ENCODE data around the gene PPIL4.

The PPIL4 gene

GRCh38 chr6:149541139-149541538 lies 4.7 kb downstream of the PPIL4 start:
- Histone ChIP-seq H3K4me3 (ENCODE audit: low read length) (no peak overlapping the region), H2AFZ (ENCODE audit: low read length) (no peak overlapping the region), H3K27me3 (replicated peaks; ENCODE audit: insufficient read depth, low read length) (no peaks in the 10 kb centered on the region), H3F3A (ENCODE audit: insufficient read depth, low read length) (no peaks in the 10 kb centered on the region; the same call in 1 of the 2 replicates), H3K9me3 (replicated peaks; ENCODE audit: insufficient read depth, low read length) (no peaks in the 10 kb centered on the region), H3K9me2 (replicated peaks; ENCODE audit: insufficient read depth, low read length) (no peaks in the 10 kb centered on the region), H3K79me2 (ENCODE audit: low read length) (peaks cover 35% of the 10 kb centered on the region), H3K9ac (ENCODE audit: low read length) (no peak overlapping the region), H3K4me1 (ENCODE audit: low read length) (no peaks in the 10 kb centered on the region), H4K20me1 (ENCODE audit: insufficient read depth, low read length) (no peaks in the 10 kb centered on the region), H3K4me2 (ENCODE audit: low read depth, low read length) (no peak overlapping the region), H3K36me3 (replicated peaks; ENCODE audit: insufficient read depth, low read length) (no peaks in the 10 kb centered on the region), H3K27ac (ENCODE audit: low read length) (no peak overlapping the region)
- no peak for DNase-seq
- TF ChIP-seq, protein P1, sequence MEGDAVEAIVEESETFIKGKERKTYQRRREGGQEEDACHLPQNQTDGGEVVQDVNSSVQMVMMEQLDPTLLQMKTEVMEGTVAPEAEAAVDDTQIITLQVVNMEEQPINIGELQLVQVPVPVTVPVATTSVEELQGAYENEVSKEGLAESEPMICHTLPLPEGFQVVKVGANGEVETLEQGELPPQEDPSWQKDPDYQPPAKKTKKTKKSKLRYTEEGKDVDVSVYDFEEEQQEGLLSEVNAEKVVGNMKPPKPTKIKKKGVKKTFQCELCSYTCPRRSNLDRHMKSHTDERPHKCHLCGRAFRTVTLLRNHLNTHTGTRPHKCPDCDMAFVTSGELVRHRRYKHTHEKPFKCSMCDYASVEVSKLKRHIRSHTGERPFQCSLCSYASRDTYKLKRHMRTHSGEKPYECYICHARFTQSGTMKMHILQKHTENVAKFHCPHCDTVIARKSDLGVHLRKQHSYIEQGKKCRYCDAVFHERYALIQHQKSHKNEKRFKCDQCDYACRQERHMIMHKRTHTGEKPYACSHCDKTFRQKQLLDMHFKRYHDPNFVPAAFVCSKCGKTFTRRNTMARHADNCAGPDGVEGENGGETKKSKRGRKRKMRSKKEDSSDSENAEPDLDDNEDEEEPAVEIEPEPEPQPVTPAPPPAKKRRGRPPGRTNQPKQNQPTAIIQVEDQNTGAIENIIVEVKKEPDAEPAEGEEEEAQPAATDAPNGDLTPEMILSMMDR (IDR thresholded peaks at IDR 0.05; ENCODE audit: low read length), result no peak
- TF ChIP-seq EZH2 (optimal IDR thresholded peaks at IDR 0.05; ENCODE audit: low read depth, low read length) (no peak), EZH2phosphoT487 (IDR thresholded peaks at IDR 0.05; ENCODE audit: low read length) (no peak)

- Histone ChIP-seq H3K4me3 (ENCODE audit: low read length) (no peak overlapping the region), H3K9me2 (replicated peaks; ENCODE audit: insufficient read depth, low read length) (no peaks in the 10 kb centered on the region), H4K20me1 (ENCODE audit: insufficient read depth, low read length) (no peaks in the 10 kb centered on the region), H2AFZ (ENCODE audit: low read length) (no peak overlapping the region), H3K4me2 (ENCODE audit: low read depth, low read length) (no peak overlapping the region), H3K36me3 (replicated peaks; ENCODE audit: insufficient read depth, low read length) (no peaks in the 10 kb centered on the region), H3K9me3 (replicated peaks; ENCODE audit: insufficient read depth, low read length) (no peaks in the 10 kb centered on the region), H3K27me3 (replicated peaks; ENCODE audit: insufficient read depth, low read length) (no peaks in the 10 kb centered on the region), H3K4me1 (ENCODE audit: low read length) (no peaks in the 10 kb centered on the region), H3K27ac (ENCODE audit: low read length) (no peak overlapping the region), H3F3A (ENCODE audit: insufficient read depth, low read length) (no peaks in the 10 kb centered on the region), H3K79me2 (ENCODE audit: low read length) (no peaks in the 10 kb centered on the region), H3K9ac (ENCODE audit: low read length) (no peak overlapping the region)
- no peak for DNase-seq
- no peak for TF ChIP-seq EZH2 (optimal IDR thresholded peaks at IDR 0.05; ENCODE audit: low read depth, low read length)
- TF ChIP-seq, protein P1 (IDR thresholded peaks at IDR 0.05; ENCODE audit: low read length), result no peak
- no peak for TF ChIP-seq EZH2phosphoT487 (IDR thresholded peaks at IDR 0.05; ENCODE audit: low read length)
Measured at GRCh38 chr6:149534742-149535141, 11.1 kb downstream of the PPIL4 start.

- Histone ChIP-seq H3F3A (ENCODE audit: insufficient read depth, low read length) (no peaks in the 10 kb centered on the region), H2AFZ (ENCODE audit: low read length) (no peak overlapping the region), H3K79me2 (ENCODE audit: low read length) (no peaks in the 10 kb centered on the region), H3K27me3 (replicated peaks; ENCODE audit: insufficient read depth, low read length) (no peaks in the 10 kb centered on the region), H3K4me1 (ENCODE audit: low read length) (no peaks in the 10 kb centered on the region), H3K4me2 (ENCODE audit: low read depth, low read length) (no peak overlapping the region), H3K9me2 (replicated peaks; ENCODE audit: insufficient read depth, low read length) (no peaks in the 10 kb centered on the region), H4K20me1 (ENCODE audit: insufficient read depth, low read length) (no peaks in the 10 kb centered on the region), H3K9ac (ENCODE audit: low read length) (no peak overlapping the region), H3K27ac (ENCODE audit: low read length) (no peak overlapping the region), H3K4me3 (ENCODE audit: low read length) (no peak overlapping the region), H3K9me3 (replicated peaks; ENCODE audit: insufficient read depth, low read length) (no peaks in the 10 kb centered on the region), H3K36me3 (replicated peaks; ENCODE audit: insufficient read depth, low read length) (no peaks in the 10 kb centered on the region)
- no peak for TF ChIP-seq EZH2 (optimal IDR thresholded peaks at IDR 0.05; ENCODE audit: low read depth, low read length)
- TF ChIP-seq, protein P1 (IDR thresholded peaks at IDR 0.05; ENCODE audit: low read length), result no peak
- no peak for TF ChIP-seq EZH2phosphoT487 (IDR thresholded peaks at IDR 0.05; ENCODE audit: low read length)
- DNase-seq, result no peak
Measured at GRCh38 chr6:149529650-149530049, 16.2 kb downstream of the PPIL4 start.

Measured in MM.1S (cell line).